ENCODE results near the gene LKAAEAR1.

LKAAEAR1 gene

GRCh38 chr20:64105846-64106434 is 21.7 kb upstream of the LKAAEAR1 start:
- no peak for DNase-seq (ENCODE audit: insufficient read length, low spot score)
- no peak for FAIRE-seq
- TF ChIP-seq POLR2A (IDR thresholded peaks at IDR 0.05; ENCODE audit: low read depth, low read length) = no peak
- TF ChIP-seq POLR2AphosphoS5 (IDR thresholded peaks at IDR 0.05; ENCODE audit: low read depth, low read length) = no peak
- TF ChIP-seq TAF1 (IDR thresholded peaks at IDR 0.05; ENCODE audit: low read depth, low read length) = no peak
- no peak for TF ChIP-seq SPI1 (IDR thresholded peaks at IDR 0.05; ENCODE audit: low read depth, low read length)
- no peak for TF ChIP-seq PAX5 (IDR thresholded peaks at IDR 0.05; ENCODE audit: insufficient read depth, low read length, severe bottlenecking)
- TF ChIP-seq POU2F2 (IDR thresholded peaks at IDR 0.05; ENCODE audit: low read depth, low read length) = no peak

DNA sequence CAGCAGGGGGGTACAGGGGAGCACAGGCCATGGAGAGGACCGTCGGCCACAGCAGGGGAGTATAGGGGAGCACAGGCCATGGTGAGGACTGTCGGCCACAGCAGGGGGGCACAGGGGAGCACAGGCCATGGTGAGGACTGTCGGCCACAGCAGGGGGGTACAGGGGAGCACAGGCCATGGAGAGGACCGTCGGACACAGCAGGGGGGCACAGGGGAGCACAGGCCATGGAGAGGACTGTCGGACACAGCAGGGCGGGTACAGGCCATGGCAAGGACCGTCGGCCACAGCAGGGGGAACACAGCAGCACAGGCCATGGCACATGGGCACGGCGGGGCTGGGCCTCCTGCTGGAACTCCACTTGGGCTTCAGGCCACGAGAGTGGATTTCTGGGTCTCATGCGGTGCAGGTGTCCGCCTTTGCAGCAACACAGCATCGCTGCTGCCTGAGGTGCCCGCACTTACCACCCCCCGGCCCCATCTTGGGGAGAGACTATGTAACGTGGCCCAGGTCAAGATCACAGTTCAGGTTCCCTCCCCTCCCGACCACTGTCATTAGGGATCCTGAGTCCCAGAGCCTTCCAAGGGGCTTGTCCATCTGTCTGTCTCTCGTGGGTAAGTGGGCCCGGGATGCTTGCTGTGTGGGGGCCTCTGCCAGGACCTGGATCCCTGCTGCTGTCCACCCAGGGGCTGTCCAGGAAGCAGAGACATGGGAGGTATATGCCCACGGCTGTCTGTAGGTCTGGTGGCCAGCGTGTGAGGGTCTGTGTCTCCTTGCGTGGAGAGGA is 20.7 kb upstream of the LKAAEAR1 start:
- no peak for TF ChIP-seq SPI1 (IDR thresholded peaks at IDR 0.05; ENCODE audit: low read depth, low read length)
- no peak for TF ChIP-seq POU2F2 (IDR thresholded peaks at IDR 0.05; ENCODE audit: low read depth, low read length)
- TF ChIP-seq PAX5 (IDR thresholded peaks at IDR 0.05; ENCODE audit: insufficient read depth, low read length, severe bottlenecking) = no peak
- TF ChIP-seq POLR2A (IDR thresholded peaks at IDR 0.05; ENCODE audit: low read depth, low read length) = no peak
- no peak for TF ChIP-seq TAF1 (IDR thresholded peaks at IDR 0.05; ENCODE audit: low read depth, low read length)
- no peak for TF ChIP-seq POLR2AphosphoS5 (IDR thresholded peaks at IDR 0.05; ENCODE audit: low read depth, low read length)
- DNase-seq (ENCODE audit: insufficient read length, low spot score) (no peak), FAIRE-seq (no peak)

DNA sequence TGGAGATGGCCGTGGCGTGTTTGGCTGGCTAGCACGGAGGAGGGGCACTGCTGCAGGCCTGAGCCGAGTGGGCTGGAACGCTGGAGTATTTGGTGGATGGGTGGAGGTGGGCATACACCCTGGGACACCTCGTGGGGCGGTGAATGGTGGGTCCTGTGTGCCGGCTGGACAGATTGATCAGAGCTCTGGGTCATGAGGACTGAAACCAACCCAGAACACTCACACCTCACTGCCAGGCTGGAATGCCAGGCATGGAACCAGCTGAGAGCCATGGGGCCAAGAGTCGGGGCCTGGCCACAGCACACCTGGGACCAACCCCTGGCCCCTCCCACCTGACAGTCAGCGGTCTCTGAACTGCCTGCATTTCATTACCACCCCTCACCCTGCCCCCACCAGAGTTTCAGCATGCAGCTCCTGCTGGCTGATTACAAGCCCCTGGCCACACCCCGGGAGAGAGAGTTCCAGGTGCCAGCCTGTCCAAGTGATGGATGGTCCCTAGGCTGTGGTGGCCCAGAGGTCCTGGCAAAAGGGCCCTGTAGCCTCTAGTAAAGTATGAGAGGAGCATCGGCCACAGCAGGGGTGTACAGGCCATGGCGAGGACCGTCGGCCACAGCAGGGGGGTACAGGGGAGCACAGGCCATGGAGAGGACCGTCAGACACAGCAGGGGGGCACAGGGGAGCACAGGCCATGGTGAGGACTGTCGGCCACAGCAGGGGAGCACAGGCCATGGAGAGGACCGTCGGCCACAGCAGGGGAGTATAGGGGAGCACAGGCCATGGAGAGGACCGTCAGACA is 19.9 kb upstream of the LKAAEAR1 start:
- FAIRE-seq (no peak), DNase-seq (ENCODE audit: insufficient read length, low spot score) (no peak)
- TF ChIP-seq POLR2A (IDR thresholded peaks at IDR 0.05; ENCODE audit: low read depth, low read length) = no peak
- TF ChIP-seq POLR2AphosphoS5 (IDR thresholded peaks at IDR 0.05; ENCODE audit: low read depth, low read length) = no peak
- TF ChIP-seq PAX5 (IDR thresholded peaks at IDR 0.05; ENCODE audit: insufficient read depth, low read length, severe bottlenecking) = no peak
- no peak for TF ChIP-seq SPI1 (IDR thresholded peaks at IDR 0.05; ENCODE audit: low read depth, low read length)
- no peak for TF ChIP-seq POU2F2 (IDR thresholded peaks at IDR 0.05; ENCODE audit: low read depth, low read length)
- TF ChIP-seq TAF1 (IDR thresholded peaks at IDR 0.05; ENCODE audit: low read depth, low read length) = no peak

GRCh38 chr20:64102647-64103354 is 18.6 kb upstream of the LKAAEAR1 start:
- TF ChIP-seq POLR2A (IDR thresholded peaks at IDR 0.05; ENCODE audit: low read depth, low read length) (no peak), POU2F2 (IDR thresholded peaks at IDR 0.05; ENCODE audit: low read depth, low read length) (no peak), POLR2AphosphoS5 (IDR thresholded peaks at IDR 0.05; ENCODE audit: low read depth, low read length) (no peak), SPI1 (IDR thresholded peaks at IDR 0.05; ENCODE audit: low read depth, low read length) (no peak), TAF1 (IDR thresholded peaks at IDR 0.05; ENCODE audit: low read depth, low read length) (no peak), PAX5 (IDR thresholded peaks at IDR 0.05; ENCODE audit: insufficient read depth, low read length, severe bottlenecking) (no peak)
- FAIRE-seq = no peak
- DNase-seq (ENCODE audit: insufficient read length, low spot score) = no peak

DNA sequence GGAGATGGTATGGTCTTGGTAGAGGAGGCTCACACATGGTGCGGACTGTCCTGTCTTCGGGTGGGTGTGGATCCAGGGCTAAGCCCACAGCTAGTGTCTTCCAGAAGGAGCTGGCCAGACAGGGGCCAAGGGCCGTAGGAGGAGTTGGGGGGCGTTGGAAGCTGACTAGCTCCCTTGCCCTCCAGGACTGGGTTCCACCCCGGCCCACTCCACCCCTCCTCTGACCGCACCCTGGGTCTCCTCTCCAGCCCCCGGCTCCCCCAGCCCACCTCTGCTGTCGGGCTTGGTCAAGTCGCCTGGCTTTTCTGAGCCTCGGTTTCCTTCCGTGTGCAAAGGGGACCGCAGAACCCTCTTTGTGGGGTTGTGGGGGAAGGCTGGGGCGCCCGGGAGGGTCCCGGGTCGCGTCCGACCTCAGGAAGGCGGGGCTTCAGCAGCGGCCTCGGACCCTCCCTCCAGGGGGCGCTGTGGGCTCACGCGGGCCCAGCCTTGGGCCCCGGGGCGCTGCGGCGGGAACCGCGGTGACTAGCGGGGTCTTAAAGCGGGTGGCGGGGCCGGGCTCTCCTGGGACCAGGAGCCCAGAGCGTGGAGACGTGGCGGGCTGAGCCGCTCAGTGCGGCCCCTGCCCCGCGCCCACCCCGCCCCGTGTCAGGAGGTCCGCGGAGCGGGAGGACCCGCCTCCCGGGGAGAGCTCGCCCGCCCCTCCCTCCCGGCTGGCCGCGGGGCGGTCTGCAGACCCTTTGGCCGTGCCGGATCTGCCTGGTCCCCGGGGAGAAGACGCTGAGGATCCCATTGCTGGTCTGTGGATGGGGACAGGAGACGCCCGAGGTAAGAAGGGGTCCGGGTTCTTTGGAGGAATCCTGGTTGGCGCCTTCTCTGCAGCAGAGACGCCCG is 17.8 kb upstream of the LKAAEAR1 start:
- DNase-seq (ENCODE audit: insufficient read length, low spot score) = peak; percentile 90
- peak; percentile 56 for FAIRE-seq
- TF ChIP-seq POU2F2 (IDR thresholded peaks at IDR 0.05; ENCODE audit: low read depth, low read length) (no peak), TAF1 (IDR thresholded peaks at IDR 0.05; ENCODE audit: low read depth, low read length) (no peak), POLR2A (IDR thresholded peaks at IDR 0.05; ENCODE audit: low read depth, low read length) (no peak), SPI1 (IDR thresholded peaks at IDR 0.05; ENCODE audit: low read depth, low read length) (no peak), PAX5 (IDR thresholded peaks at IDR 0.05; ENCODE audit: insufficient read depth, low read length, severe bottlenecking) (no peak), POLR2AphosphoS5 (IDR thresholded peaks at IDR 0.05; ENCODE audit: low read depth, low read length) (no peak)

- TF ChIP-seq POU2F2 (IDR thresholded peaks at IDR 0.05; ENCODE audit: low read depth, low read length) (no peak), POLR2AphosphoS5 (IDR thresholded peaks at IDR 0.05; ENCODE audit: low read depth, low read length) (no peak), PAX5 (IDR thresholded peaks at IDR 0.05; ENCODE audit: insufficient read depth, low read length, severe bottlenecking) (no peak), POLR2A (IDR thresholded peaks at IDR 0.05; ENCODE audit: low read depth, low read length) (no peak), TAF1 (IDR thresholded peaks at IDR 0.05; ENCODE audit: low read depth, low read length) (no peak), SPI1 (IDR thresholded peaks at IDR 0.05; ENCODE audit: low read depth, low read length) (no peak)
- no peak for DNase-seq (ENCODE audit: insufficient read length, low spot score)
- no peak for FAIRE-seq
Observed at GRCh38 chr20:64100946-64101688, 16.9 kb upstream of the LKAAEAR1 start.

- no peak for TF ChIP-seq PAX5 (IDR thresholded peaks at IDR 0.05; ENCODE audit: insufficient read depth, low read length, severe bottlenecking)
- no peak for TF ChIP-seq TAF1 (IDR thresholded peaks at IDR 0.05; ENCODE audit: low read depth, low read length)
- TF ChIP-seq POLR2A (IDR thresholded peaks at IDR 0.05; ENCODE audit: low read depth, low read length) = no peak
- TF ChIP-seq POU2F2 (IDR thresholded peaks at IDR 0.05; ENCODE audit: low read depth, low read length) = no peak
- TF ChIP-seq POLR2AphosphoS5 (IDR thresholded peaks at IDR 0.05; ENCODE audit: low read depth, low read length) = no peak
- TF ChIP-seq SPI1 (IDR thresholded peaks at IDR 0.05; ENCODE audit: low read depth, low read length) = no peak
- DNase-seq (ENCODE audit: insufficient read length, low spot score) (no peak), FAIRE-seq (no peak)
Observed at GRCh38 chr20:64100566-64100888, 16.3 kb upstream of the LKAAEAR1 start.
